ENCODE results near the gene AMOTL2.

AMOTL2 gene

GRCh38 chr3:134326760-134327593 lies 47.3 kb downstream of the AMOTL2 start:
- TF ChIP-seq CTCF (IDR thresholded peaks at IDR 0.05; ENCODE audit: low read depth, low read length) = no peak
- DNase-seq (ENCODE audit: extremely low read depth, low read depth) = peak; percentile 91

DNA sequence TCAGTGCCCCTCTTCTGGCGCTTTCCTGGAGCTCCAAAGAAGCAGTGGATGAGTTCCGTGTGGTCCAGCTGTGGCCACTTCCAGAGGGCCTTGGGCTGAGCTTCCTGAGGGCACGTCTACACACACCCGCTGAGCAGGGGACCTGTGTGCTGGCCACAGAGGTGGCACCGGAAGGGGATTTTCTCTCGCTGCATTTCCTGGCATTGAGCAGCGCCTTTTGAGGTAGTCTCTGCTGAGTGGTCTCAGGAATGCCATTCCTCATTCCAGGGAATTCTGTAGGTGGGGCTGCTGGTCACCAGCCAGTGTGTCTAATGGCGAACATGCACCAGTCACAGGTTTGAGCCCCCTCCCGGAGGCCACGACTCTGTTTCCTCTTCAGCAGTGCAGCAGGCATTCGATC lies 48.1 kb downstream of the AMOTL2 start:
- TF ChIP-seq CTCF (IDR thresholded peaks at IDR 0.05; ENCODE audit: low read depth, low read length) = no peak

GRCh38 chr3:134325706-134326105 lies 48.5 kb downstream of the AMOTL2 start:
- no peak for DNase-seq (ENCODE audit: extremely low read depth, low read depth)
- TF ChIP-seq CTCF (IDR thresholded peaks at IDR 0.05; ENCODE audit: low read depth, low read length) = no peak

More for the DNA sequence above, 48.1 kb downstream of the AMOTL2 start:
- DNase-seq (ENCODE audit: extremely low read depth, low read depth) = no peak

- no peak for TF ChIP-seq CTCF (IDR thresholded peaks at IDR 0.05; ENCODE audit: low read depth, low read length)
- no peak for DNase-seq (ENCODE audit: extremely low read depth, low read depth)
These were observed 49.1 kb downstream of the AMOTL2 start for GRCh38 chr3:134325061-134325705.

- TF ChIP-seq CTCF (IDR thresholded peaks at IDR 0.05; ENCODE audit: low read depth, low read length) = no peak
- no peak for DNase-seq (ENCODE audit: extremely low read depth, low read depth)
These were observed 50.0 kb downstream of the AMOTL2 start for GRCh38 chr3:134323966-134324962.

DNA sequence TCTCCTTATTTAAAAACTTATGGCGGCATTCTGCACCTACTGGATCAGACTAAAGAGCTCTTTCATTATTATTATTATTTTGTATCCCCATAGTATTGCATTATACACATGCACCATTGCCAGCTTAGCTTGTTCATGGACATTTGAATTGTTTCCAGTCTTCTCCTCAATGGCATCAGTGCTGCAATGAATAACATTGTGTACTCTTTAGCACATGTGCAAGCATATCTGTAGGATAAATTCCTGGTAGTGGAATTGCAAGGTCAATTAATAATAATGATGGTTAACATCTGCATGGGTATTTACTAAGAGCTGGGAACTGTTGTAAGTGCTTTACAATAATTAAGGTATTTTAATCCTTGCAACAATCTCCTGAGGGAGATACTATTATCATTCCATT lies 52.0 kb downstream of the AMOTL2 start:
- DNase-seq (ENCODE audit: extremely low read depth, low read depth) = no peak
- TF ChIP-seq CTCF (IDR thresholded peaks at IDR 0.05; ENCODE audit: low read depth, low read length) = no peak
